ENCODE results near the gene HSD11B1. TPM values are rescaled to one million over a fixed set of nuclear protein-coding genes. Genes with fewer than 3 reads are reported as not detected.

Gene HSD11B1
- total RNA-seq, 1 experiment from 2014 or later: not detected

DNA sequence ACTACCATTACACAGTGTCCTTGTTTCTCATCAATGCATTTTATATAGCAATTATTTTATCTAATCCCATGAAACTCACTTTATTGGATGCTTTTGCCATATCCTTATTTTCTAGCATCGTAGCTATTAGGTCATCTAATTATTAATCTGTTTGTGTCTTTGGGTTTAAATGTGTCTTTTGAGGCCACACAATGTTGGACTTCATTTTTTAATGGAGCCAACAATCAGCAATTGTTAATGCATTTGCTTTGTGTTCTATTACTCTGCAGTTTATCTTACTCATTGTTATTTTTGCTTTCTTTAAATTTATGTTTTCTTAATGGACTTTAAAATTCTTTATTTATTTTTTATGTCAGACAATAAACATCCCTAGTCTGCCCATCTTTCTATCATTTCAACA lies 1.8 kb upstream of the HSD11B1 start:
- Histone ChIP-seq H3K36me3 (ENCODE audit: control insufficient read depth, insufficient read depth, low read length) (no peaks in the 10 kb centered on the region), H3K4me3 (ENCODE audit: low read depth in 2 of 2, low read length in 2 of 2) (no peak overlapping the region), H3K9me3 (ENCODE audit: control insufficient read depth, insufficient read depth, low read depth, low read length) (no peaks in the 10 kb centered on the region), H3K27me3 (ENCODE audit: control insufficient read depth, insufficient read depth, low read length) (0 out of 2 replicates have a peak, but pooled peaks cover 2% of the 10 kb centered on the region), H3K27ac (ENCODE audit: low read length) (no peak overlapping the region), H3K4me1 (ENCODE audit: control insufficient read depth, insufficient read depth, low read length) (no peaks in the 10 kb centered on the region)
- ChIA-PET CTCF (no interaction called here), POLR2A (no interaction called here)
- TF ChIP-seq POLR2AphosphoS5 (IDR thresholded peaks at IDR 0.05; ENCODE audit: low read depth, low read length): no peak
- no peak for TF ChIP-seq REST (IDR thresholded peaks at IDR 0.05; ENCODE audit: insufficient read depth in 1 of 2, low read depth in 2 of 2, low read length in 1 of 2)
- no TSS peak for BruUV-seq (replicated peaks)
- ATAC-seq (no peak), DNase-seq (ENCODE audit: low read depth, low spot score) (no peak)
- in situ Hi-C loops (cut with HindIII; ENCODE audit: low pct_unique_long_range_greater_than_20kb, low sequenced_read_pairs): no loop called here
- intact Hi-C loops (cut with micrococcal nuclease; ENCODE audit: unreplicated experiment): no loop called here

DNA sequence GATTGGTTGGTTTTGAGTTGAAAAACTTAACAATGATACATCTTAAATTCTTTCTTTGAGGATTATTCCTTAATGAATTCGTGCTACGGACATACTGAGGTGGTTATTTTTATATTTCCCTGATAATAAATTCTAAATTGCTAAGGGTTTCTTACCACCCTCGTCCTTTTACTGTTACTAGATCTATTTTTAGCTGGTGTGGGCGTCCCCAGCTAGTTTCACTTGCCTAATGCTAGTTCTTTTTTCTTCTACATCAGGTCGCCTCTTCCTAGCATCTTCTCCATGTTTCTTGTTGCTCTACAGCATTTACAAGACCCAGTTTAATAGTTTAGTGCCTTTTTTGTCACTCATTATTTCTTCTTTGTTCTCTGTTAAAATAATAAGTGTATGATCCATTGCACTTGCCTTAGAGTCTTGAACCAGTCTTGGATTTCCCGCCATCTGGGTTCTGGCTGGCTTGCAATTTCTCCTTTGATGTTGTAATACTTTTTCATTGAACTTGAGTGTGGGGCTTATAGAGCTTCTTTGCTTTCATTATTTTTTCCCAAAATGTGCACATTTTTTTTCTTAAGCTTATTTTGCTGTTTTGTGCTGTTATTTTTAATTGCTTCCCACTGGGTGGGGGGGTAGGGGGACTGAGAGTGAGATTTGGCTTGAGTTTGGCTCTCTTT lies 677 bp upstream of the HSD11B1 start:
- no peaks in the 10 kb centered on the region for H3K9me3 ChIP-seq (ENCODE audit: control insufficient read depth, insufficient read depth, low read depth, low read length)
- ChIA-PET CTCF (no interaction called here), POLR2A (no interaction called here)
- no peaks in the 10 kb centered on the region for H3K36me3 ChIP-seq (ENCODE audit: control insufficient read depth, insufficient read depth, low read length)
- intact Hi-C loops (cut with micrococcal nuclease; ENCODE audit: unreplicated experiment) (no loop called here), in situ Hi-C loops (cut with HindIII; ENCODE audit: low pct_unique_long_range_greater_than_20kb, low sequenced_read_pairs) (no loop called here)
- no peak overlapping the region for H3K4me3 ChIP-seq (ENCODE audit: low read depth in 2 of 2, low read length in 2 of 2)
- no peaks in the 10 kb centered on the region for H3K4me1 ChIP-seq (ENCODE audit: control insufficient read depth, insufficient read depth, low read length)
- no peak for DNase-seq (ENCODE audit: low read depth, low spot score)
- no peaks in the 10 kb centered on the region for H3K27me3 ChIP-seq (ENCODE audit: control insufficient read depth, insufficient read depth, low read length)
- no peak overlapping the region for H3K27ac ChIP-seq (ENCODE audit: low read length)
- TF ChIP-seq SIN3A (IDR thresholded peaks at IDR 0.05; ENCODE audit: borderline replicate concordance, insufficient read depth, low read depth, low read length): no peak
- no peak for TF ChIP-seq TCF7L2 (IDR thresholded peaks at IDR 0.05; ENCODE audit: low read depth, low read length)
- TF ChIP-seq CTCF (IDR thresholded peaks at IDR 0.05): no peak
- no peak for TF ChIP-seq REST (IDR thresholded peaks at IDR 0.05; ENCODE audit: insufficient read depth in 1 of 2, low read depth in 2 of 2, low read length in 1 of 2)
- TF ChIP-seq POLR2AphosphoS5 (IDR thresholded peaks at IDR 0.05; ENCODE audit: low read depth, low read length): no peak
- no TSS peak for BruUV-seq (replicated peaks)
- no peak for ATAC-seq
